Activated CD4-positive, CD25-positive, alpha-beta regulatory T cell treated with anti-CD3 and anti-CD28 coated beads, Interleukin-2, amount 50 U/mL, for 72 hours (primary cell): ENCODE measurements around the gene SARS2.
A peak's percentile ranks its signal among the peaks of the same experiment; 100 is the strongest.
"Not testable (repeated sequence)": the region's sequence is repeated elsewhere in the genome, so short reads cannot be mapped to it uniquely, and the experiment has no call there.

ENCODE experiments used
- DNase-seq: peaks from one replicate; pipeline ENCODE4 v3.0.0; 2021

The SARS2 gene

DNA sequence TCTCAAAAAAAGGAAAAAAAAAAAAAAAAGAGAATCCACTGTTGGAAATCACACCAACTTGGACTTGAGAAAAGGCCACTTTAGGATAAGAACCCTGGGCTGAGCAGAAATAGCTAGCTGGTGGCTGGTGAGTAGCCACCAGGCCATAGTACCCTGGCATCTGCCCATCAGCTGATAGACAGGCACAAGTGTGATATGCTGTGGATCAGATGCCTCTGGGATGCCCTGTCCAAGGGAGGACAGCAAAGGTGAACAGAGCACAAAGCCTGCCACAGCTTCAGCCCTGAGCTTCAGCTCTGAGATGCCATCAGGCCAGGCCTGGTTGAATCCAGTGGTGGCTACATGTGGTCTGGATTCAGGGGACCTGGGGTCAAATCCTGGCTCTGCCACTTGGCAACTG is 39.9 kb downstream of the SARS2 start:
- no peak for DNase-seq

DNA sequence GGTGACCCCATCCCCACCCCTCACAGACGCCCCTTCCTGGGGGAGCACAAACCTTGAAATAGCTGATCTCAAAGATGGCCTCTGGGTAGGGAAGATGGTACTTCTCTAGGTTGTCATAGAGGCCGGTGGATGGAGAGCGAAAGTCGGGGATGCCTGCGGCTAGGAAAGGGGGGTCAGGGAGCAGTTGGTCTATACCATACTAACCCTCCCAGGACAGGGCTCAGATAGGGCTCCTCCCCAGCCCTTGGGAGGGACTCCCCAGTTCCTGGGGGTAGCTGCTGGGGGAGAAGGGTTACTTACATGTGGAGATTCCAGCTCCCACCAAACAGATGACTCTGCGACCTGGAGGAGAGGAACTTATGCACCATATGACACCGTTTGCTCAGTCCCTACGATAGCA is 40.8 kb downstream of the SARS2 start:
- no peak for DNase-seq

DNA sequence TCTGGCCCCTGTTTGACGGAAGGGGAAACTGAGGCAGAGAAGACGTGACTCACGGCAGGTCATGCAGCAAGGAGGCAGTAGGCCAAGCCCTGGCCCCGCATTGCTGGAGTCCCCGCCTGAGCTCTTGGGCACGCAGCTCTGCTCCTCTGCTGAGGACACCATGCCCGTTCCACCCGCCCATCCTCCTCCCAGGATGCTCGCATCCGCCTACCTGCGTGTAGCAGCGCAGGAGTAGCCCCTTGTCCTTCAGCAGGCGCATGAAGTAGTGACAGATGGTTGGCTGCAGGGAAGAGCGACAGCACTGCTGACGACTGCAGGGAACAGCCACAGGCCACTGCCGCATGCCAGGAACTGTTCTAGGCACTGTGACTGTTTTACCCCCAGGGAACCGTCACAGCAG is 41.7 kb downstream of the SARS2 start:
- DNase-seq = no peak

DNA sequence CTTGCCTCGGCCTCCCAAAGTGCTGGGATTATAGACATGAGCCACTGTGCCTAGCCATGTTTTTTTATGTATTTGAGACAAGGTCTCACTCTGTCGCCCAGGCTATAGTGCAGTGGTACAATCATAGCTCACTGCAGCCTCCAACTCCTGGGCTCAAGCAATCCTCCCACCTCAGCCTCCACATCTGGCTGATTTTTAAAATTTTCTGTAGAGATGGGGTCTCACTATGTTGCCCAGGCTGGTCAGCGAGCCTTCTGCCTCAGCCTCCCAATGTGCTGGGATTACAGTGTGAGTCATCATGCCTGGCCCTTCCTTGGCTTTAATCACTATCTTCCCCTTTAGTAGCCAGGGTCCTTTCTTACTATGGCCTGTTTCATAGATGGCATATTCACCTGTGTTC is 45.9 kb downstream of the SARS2 start:
- not testable (repeated sequence) for DNase-seq

DNA sequence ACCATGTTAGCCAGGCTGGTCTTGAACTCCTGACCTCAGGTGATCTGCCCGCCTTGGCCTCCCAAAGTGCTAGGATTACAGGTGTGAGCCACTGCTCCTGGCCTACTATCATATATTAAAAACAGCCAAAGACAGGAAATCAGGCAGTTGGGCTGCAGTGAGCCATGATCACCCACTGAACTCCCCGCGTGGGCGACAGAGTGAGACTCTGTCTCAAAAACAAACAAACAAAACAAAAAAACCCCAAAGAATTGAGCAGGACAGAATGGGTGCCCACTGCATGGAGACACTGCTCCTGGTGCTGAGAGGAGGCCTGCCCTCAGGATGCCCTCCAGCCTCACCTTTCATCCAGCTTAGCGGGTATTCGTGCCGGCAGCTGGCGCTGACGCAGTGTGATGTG is 47.3 kb downstream of the SARS2 start:
- no peak for DNase-seq

DNA sequence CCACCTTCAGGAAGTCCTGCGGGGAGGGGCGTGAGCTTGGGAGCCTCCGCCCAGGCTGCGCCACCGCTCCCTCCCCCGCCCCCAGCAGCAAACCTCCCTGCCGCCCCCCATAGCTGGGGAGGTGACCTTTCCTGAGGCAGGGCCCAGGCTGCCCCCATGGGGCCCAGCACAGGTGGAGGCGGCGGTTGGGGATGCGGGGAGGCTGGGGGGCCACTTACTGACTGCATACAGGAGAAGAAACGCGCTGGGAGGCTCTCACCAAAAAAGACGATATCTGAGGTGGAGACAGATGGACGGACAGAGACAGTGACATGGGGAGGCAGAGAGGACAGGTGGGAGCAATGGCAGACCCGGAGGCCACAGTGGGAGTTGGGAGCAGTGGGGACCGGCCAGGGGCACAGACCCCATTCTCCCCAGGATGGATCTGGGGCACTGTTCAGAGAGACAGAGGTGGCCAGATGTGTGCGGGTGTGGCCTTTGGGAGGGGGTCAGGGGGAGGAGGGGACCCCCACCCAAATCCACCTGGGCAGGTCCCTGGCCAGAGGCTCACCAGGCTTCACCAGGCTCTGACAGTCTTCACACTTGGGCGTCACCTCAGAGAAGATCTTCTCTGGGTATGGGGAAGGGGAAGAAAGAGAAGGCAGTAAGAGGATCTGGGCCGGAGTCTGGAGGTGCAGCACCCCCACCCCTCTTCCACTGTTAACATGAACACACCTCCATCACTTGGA is 49.5 kb downstream of the SARS2 start:
- DNase-seq = no peak

DNA sequence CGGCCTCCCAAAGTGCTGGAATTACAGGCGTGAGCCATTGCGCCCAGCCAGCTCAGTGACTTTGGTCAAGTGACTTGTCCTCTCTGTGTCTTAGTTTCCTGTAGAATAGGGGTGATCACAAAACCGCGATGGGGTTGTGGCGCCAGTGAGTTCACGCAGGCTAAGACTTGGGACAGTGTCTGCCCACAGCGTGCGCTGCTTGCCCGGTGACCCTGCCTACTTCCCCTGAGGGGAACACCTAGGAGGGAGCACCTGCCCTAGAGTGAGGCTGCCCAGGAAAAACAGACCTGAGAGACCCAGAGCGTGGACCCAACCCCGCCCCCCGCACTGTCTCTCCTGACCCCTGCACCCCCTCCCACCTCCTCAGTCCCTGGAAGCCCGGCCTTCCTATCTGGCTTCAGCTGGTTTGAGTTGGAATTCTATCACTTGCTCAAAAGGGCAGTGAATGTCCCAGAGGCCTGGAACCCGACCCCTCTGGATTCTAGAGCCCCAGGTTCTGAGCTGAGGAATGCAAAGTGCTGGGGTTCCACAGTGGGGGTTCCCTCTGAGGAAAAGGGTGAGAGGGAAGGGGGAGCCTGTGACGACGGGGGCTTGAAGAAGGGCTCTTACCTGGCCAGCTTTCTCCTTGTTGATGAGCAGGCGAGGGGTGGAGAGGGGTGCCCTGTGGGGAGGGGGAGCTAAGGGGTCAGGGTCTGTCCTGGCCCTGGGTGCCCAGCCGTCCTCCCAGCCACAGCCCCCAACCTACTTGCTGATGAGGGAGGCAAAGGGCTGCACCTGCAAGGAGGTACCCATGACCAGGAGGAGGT is 50.3 kb downstream of the SARS2 start:
- no peak for DNase-seq

DNA sequence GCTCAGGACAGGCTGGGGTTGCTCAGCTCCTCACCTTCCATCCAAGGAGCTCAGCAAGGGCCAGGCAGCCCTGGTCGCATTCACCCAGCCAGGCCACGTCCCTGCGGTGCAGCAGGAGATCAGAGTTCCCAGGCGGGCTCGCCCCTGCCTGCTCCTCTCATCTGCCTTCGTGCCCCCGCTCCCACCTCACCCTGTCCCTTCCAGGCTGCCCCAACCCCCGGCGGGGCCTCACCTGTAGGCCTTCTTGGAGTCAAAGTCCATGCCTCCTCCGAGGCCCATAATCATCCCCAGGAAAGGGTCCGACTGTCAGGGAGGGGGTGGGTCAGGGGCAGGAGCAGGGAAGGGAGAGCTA is 51.2 kb downstream of the SARS2 start:
- DNase-seq = no peak

DNA sequence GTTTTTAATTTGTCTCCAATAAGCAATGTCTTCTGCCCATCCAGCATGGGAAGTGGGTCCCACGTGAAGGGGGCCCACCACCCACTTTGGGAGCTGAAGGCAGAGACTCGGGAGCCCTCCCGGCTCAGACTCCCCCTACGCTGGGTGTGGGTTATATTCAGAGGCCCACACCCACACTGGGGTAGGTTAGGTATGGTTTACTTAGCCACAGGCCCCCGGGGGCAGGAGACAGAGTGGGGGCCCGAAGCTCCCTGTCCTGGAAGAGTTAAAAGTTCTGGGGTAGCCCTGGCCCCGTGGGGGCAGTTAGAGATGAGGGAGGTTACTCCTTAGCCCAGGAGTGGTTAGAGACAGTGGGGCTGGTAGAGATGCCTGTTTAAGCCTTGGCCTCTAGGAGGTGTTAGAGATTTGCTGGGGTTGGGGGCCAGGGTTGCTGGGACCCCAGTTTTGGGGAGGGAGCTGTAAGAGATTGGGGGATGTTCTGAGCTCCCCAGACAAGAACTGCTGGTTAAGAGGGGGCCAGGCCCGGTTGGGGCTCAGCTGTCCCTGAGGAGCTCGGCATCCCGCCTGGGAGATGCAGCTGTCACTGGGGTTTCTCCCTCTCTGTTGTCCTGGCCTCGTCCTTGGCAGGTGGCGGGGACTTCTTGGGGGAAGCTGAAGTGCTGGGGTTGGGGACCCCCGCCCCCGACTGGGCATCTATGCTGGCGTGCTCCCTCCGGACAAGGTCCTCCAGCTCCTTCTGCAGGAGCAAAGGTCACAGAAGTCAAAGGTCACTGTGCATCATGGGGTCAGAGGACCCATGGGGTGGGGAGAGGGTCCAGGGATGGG is 51.8 kb downstream of the SARS2 start:
- DNase-seq = no peak

DNA sequence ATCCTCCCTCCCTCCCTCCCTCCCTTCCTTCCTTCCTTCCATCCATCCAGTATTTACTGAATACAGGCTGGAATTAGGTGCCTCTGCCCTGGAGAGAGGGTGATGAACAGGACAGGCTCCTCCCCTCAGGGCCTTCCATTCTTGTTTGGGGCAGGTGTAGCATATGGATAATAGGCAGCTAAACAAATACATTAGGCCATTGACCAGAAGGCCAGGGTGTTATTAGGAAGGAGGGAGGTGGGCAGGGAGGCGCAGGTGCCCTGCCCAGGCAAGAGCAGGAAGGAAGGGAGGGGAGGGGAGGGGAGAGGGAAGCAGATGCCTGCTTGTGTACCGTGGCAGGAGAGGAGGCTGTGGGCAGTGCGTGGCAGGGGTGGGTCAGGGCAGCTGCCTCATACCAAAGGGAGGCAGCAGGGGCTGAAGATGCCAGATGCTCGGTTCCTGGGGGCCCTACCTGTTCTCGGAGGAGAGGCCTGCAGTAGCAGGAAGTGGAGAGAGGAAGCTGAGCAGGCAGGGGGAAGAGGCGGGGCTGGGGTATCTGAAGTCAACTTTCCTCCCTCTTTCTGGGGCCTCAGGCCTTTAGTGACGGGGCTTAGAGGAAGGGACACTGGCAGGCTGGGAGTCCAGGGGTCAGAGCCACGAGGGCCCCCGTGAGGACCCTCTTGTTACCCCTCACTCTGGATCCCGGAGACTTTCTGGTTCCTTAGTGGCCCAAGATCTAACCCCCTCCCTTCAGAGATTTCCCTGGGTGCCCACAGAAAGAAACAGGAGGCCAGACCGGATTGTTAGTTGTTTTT is 52.6 kb downstream of the SARS2 start, which contains the start of gene RINL:
RINL (minus strand) TSS at position 495 of the 794 bp plus-strand sequence. CDS start 1,533 bp downstream, outside the sequence.
- peak; percentile 72 for DNase-seq

DNA sequence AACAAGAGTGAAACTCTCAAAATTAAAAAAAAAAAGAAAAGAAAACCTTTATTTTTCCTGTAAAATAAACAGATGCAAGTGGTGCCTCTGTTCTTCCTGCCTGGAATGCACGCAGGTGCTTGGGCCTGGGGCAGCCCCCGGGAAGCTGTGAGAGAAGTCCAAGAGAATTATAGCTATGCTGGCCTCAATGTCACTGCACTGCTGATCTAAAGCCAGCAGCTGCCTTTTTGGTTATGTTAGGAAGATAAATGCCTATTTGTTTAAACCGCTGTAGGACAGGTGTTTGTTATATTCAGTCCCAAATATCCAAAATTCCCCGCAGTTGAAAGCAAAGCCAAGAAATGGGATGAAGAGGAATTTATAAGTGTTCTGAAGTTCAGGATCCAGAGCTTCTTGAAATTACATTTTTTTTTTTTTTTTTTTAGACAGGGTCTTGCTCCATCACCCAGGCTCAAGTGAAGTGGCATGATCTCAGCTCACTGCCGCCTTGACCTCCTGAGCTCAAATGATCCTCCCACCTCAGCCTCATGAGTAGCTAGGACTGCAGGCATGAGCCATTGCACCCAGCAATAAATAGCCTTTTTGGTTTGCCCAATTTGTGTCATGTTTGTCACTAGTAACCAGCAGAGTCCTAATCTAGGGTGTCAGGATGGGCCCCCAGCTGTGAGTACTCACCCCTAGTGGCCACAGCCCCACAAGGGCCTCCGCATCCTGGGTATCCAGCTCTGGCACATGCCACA is 54.7 kb downstream of the SARS2 start:
- no peak for DNase-seq

DNA sequence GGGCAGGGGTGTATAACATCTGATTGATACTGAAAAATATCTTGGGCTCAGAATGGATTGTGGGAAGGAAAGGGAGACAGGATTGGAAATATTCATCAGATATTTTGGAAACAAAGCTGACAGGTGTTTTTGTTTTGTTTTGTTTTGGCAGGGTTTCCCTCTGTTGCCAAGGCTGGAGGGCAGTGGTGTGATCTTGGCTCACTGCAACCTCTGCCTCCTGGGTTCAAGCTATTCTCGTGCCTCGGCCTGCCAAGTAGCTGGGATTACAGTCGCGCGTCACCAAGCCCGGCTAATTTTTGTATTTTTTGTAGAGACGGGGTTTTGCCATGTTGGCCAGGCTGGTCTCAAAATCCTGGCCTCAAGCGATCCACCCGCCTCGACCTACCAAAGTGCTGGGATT is 57.2 kb downstream of the SARS2 start:
- not testable (repeated sequence) for DNase-seq

DNA sequence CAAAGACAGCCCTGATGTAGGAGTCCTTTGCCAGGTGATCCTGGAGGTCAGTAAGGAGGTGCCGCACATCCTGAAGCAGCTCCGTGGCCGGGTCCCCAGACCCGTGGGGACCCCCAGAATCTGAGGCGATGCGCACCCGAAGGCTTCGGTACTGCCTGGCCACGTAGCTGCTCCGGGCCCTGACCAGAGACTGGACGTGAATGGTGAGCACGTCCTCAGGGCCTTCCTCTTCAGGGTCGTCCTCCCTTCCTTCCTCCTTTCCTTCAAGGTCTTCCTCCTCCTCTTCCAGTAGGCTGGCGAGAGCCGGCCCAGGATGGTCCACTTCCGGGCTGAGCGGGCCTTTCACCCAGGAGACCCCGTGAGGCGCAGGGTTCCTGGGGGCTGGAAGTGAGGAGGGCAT is 60.0 kb downstream of the SARS2 start:
- DNase-seq = no peak

DNA sequence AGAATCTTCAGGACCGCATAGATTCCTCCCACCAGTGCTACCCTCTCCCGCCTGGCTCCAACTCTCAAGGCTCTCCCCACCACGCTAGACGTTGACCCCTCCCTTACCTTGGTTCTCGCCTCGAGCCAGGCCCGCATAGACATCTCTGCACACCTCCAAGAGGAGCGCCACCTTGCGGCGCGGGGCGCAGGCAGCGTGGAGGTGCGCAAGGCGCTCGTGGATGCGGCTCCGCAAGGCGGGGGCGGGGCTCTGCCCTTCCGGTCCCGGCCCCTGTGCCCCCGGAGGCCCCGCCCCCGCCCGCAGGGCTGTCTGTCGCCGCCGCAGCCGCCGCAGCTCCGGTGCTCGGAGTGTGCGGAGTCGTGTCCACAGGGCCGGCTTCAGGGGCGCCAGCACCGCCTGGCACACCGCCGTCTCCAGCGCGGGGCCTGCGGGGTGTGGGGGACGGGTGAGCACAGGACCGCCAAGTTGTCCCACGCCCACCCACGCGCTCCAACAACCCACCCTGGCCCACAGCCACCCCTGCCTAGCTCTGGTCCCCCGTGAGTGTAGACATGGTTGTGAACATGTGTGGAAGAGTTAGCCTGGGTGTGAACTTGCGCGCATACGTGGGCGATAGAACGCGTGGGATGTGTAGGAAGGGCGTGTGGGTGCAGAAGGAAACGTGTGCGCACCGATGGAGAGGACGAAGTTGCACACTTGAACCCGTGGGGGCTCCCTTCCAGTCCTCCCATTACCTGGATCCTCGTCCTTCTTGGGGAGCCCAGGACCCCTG is 60.5 kb downstream of the SARS2 start:
- DNase-seq = peak; percentile 92

DNA sequence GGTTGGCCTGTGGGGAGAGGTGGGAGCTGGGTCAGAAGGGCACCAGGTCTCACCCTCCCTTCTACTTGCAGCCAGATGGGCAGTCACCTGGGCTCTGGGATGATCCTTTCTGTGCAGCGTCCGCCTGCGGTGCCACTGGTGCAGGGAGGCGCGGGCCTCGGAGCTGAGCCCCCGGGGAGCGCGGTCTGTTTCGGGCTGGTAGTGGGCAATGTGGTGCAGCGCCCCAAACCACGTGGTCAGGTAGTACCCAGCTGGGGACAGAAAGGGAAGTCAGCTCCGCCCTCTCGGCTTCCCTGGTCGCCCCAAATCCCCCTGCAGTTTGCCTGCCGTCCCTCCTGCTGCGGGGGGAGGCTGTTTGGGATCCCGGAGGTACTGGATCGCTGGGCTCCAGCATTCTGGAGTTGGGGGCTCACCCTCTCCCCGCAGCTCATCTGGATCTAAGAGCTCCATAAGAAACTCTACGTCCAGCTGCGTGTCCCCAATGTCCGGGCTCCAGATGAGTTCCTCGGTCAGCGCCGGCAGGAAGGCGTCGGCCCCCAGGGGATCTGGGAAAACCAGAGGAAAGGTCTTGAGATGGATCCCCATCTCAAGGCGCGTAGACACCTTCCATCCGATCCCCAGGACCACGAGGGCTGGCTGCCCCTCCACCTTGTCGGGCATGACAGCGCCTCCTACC is 61.3 kb downstream of the SARS2 start:
- DNase-seq = no peak

DNA sequence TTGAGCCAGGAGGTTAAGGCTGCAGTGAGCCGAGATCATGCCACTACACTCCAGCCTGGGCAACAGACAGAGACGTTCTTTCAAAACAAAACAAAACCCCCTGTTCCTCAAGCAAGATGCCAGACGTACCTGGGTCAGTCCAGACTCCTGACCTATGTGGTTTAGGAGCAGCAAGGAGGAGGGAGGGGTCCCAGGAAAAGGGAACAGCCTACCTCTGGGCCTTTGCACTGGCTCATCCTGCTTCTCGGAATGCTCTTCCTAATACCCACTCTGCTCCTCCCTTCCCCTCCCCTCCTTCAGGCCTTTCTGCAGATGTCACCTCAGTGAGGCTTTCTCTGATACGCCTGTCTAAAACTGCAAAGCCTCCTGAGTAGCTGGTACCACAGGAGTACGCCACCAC is 62.0 kb downstream of the SARS2 start:
- DNase-seq = no peak

DNA sequence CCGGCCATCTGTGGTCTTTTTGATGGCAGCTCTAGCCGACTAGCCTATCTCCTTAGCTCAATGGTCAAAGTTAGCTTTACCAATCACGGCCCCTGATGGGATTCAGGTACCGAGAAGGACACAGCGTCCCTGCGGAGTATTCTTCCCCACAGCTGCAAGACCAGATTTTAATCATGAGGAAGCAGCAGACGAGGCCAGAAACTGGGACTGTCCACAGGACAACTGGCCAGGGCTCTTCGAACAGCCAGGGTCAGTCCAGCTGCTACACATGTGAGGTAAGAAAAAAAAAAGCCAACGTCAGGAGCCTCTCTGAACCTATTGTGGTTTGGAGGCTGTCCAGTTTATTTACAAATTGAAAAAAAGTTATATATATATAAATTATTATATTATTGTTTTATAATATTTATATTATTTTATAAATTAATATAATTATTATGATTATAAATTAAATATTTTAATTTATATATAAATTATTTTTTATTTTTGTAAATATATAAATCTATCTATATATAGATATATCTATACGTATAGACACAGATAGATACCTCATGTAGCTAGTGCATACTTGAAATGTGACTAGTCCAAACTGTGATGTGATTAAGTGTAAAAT is 63.3 kb downstream of the SARS2 start:
- no peak for DNase-seq
